A549 (cell line): ENCODE measurements around the gene PIANP. TPM values are rescaled to one million over a fixed set of nuclear protein-coding genes. Genes with fewer than 3 reads are reported as not detected.
"Not testable (repeated sequence)": the region's sequence is repeated elsewhere in the genome, so short reads cannot be mapped to it uniquely, and the experiment has no call there.

Experiments
- ATAC-seq, 2 experiments: fragments of 200-7000 bp in 1 of 2; fragments of >200 bp in 1 of 2; cut with Nextera tagmentation in 1 of 2; cut with Tn5 transposase in 1 of 2; 3 replicates each; pipeline versions ENCODE4 v1.8.0 to v1.9.1; 2018 to 2020; ENCODE audit warnings: mild to moderate bottlenecking in 1 of 2, moderate library complexity in 1 of 2
- CTCF ChIA-PET: fragments of 300-600 bp; sonication (Branson Sonifier 250); formaldehyde crosslinking; extraction: SDS; loops from one replicate; lab custom pipeline; 2021; ENCODE audit warnings: antibody characterized with exemption, inconsistent platforms; lab: Yijun Ruan, JAX
- POLR2A ChIA-PET: fragments of 350-600 bp; formaldehyde crosslinking; extraction: SDS; loops from one replicate; lab custom pipeline; 2021; ENCODE audit warnings: antibody characterized with exemption, inconsistent platforms; lab: Yijun Ruan, JAX
- DNase-seq, 2 experiments: peaks; one replicate each; pipeline versions ENCODE4 v3.0.0 to v3.0.0-alpha.2; 2011 to 2016; ENCODE audit warnings: low read depth in 1 of 2, low spot score in 1 of 2
- FAIRE-seq: peaks from 2 replicates; lab custom pipeline; 2011; peaks lifted over from hg19 to GRCh38; lab: Jason Lieb, UNC
- H3K27ac ChIP-seq, 2 experiments: fragments of >200 bp; sonication (Bioruptor Twin); formaldehyde crosslinking; 3 replicates each; pipeline ENCODE4 v1.5.1; 2016 to 2017
- H3K4me1 ChIP-seq: fragments of >200 bp; sonication (Bioruptor Twin); formaldehyde crosslinking; 3 replicates; pipeline ENCODE4 v1.6.1; 2016
- H3K4me2 ChIP-seq: fragments of >200 bp; sonication (Bioruptor Twin); formaldehyde crosslinking; 3 replicates; pipeline ENCODE4 v1.6.1; 2016
- H3K4me3 ChIP-seq: fragments of >200 bp; sonication (Bioruptor Twin); formaldehyde crosslinking; 3 replicates; pipeline ENCODE4 v1.5.1; 2016
- H3K9me3 ChIP-seq: fragments of >200 bp; sonication (Bioruptor Twin); formaldehyde crosslinking; 3 replicates; pipeline ENCODE4 v1.6.1; 2016
- CHD2 ChIP-seq: fragments of 150-350 bp; IDR thresholded peaks from 2 replicates; pipeline ENCODE4 v1.6.1; 2014; ENCODE audit warnings: low read length; ENCODE audit not compliant: partially characterized antibody
- FOSB ChIP-seq: fragments of 250-450 bp; sonication (Bioruptor Pico); IDR thresholded peaks from 2 replicates; pipeline ENCODE4 v1.5.0; 2020; ENCODE audit warnings: mild to moderate bottlenecking, moderate library complexity
- GATA3 ChIP-seq: IDR thresholded peaks from 2 replicates; pipeline ENCODE4 v1.6.1; 2012; ENCODE audit warnings: borderline replicate concordance
- HES2 ChIP-seq: fragments of >200 bp; sonication (Bioruptor Twin); formaldehyde crosslinking; IDR thresholded peaks from 2 replicates; pipeline ENCODE4 v1.6.1; 2016
- HOXB5 ChIP-seq: fragments of 250-450 bp; sonication (Bioruptor Pico); IDR thresholded peaks from 2 replicates; pipeline ENCODE4 v1.5.0; 2020; ENCODE audit warnings: mild to moderate bottlenecking, moderate library complexity
- MAZ ChIP-seq: fragments of 150-350 bp; IDR thresholded peaks from 2 replicates; pipeline ENCODE4 v1.6.1; 2014; ENCODE audit warnings: antibody characterized with exemption, low read depth, low read length, borderline replicate concordance
- MYC ChIP-seq: IDR thresholded peaks from 2 replicates; pipeline ENCODE4 v1.6.1; 2012; ENCODE audit warnings: mild to moderate bottlenecking, inconsistent platforms, low read length, improper control_type of control experiment, borderline replicate concordance
- NPAS2 ChIP-seq: fragments of 250-450 bp; sonication (Bioruptor Pico); IDR thresholded peaks from 2 replicates; pipeline ENCODE4 v1.8.0; 2022; ENCODE audit warnings: mild to moderate bottlenecking, moderate library complexity, borderline replicate concordance
- RCOR1 ChIP-seq: fragments of 150-350 bp; IDR thresholded peaks from 2 replicates; pipeline ENCODE4 v1.6.1; 2014; ENCODE audit warnings: antibody characterized with exemption, low read length, low read depth
- TP53 ChIP-seq: fragments of 250-450 bp; sonication (Bioruptor Pico); IDR thresholded peaks from 2 replicates; pipeline ENCODE4 v1.5.0; 2021; ENCODE audit warnings: mild to moderate bottlenecking, moderate library complexity
- ZC3H11A ChIP-seq: fragments of 450-650 bp; IDR thresholded peaks from 2 replicates; pipeline ENCODE4 v1.6.1; 2014; ENCODE audit warnings: antibody characterized with exemption, mild to moderate bottlenecking
- ZFP36 ChIP-seq: fragments of 450-650 bp; IDR thresholded peaks from 2 replicates; pipeline ENCODE4 v1.6.1; 2014; ENCODE audit warnings: borderline replicate concordance; ENCODE audit not compliant: partially characterized antibody
- WGBS: methylation state at CpG from one replicate; pipeline ENCODE4 v1.1.6; 2017; ENCODE audit errors: missing lambda C conversion rate; 5-methylcytosine and 5-hydroxymethylcytosine counted together
- polyA plus RNA-seq, 4 experiments: library from polyadenylated mRNA; depleted of rRNA in 3 of 4; stranded (reverse); fragments of >200 nt; fragmentation: RNase III in 1 of 4; extraction: RNeasy Plus Mini Kit Qiagen cat#74134 plus additional on column Dnase treatment in 1 of 4; gene quantifications; 2 replicates in 3 of 4; 3 replicates in 1 of 4; pipeline ENCODE4 v1.2.3, GENCODE V29; 2011 to 2017
- TF ChIP-seq, protein P1 (sequence below): IDR thresholded peaks from 2 replicates; pipeline ENCODE4 v1.6.1; 2012; ENCODE audit warnings: low read depth, borderline replicate concordance
- TF ChIP-seq, protein P2 (sequence below): fragments of 200-600 bp; sonication (generic); IDR thresholded peaks from 2 replicates; pipeline ENCODE4 v1.6.1; 2016; ENCODE audit warnings: antibody characterized with exemption, mild to moderate bottlenecking, moderate library complexity

Gene PIANP
- polyA plus RNA-seq, 2 of the 4 experiments (the other 2 are of a cell fraction): 0.10 to 0.56 TPM

GRCh38 chr12:6708960-6709394 lies 8.4 kb upstream of the PIANP start:
- H3K4me2 ChIP-seq: no peak overlapping the region
- DNase-seq: no peak
- no peak for ATAC-seq
- ChIA-PET CTCF (interaction anchor here (0.7 to 1.3 kb wide), 6 partner anchors 9 to 69 kb away, joined by 3 to 4 read pairs (median 3); partner anchors contain the start of gene MLF2), POLR2A (interaction anchor here (2.4 kb wide), 1 partner anchor 15 kb away, joined by 9 read pairs; the partner anchor contains the start of gene COPS7A)
- TF ChIP-seq ZFP36 (no peak), RCOR1 (no peak), MYC (no peak), NPAS2 (CRISPR knock-in tag) (no peak), HES2 (no peak)
- TF ChIP-seq, all 56 proteins: peak for 0
- no peaks in the 10 kb centered on the region for H3K4me1 ChIP-seq
- FAIRE-seq: no peak
- 81% methylated on average over 16 of the region's 16 CpGs for WGBS
- no peak overlapping the region for H3K27ac ChIP-seq
- H3K4me3 ChIP-seq: no peak overlapping the region
- H3K9me3 ChIP-seq: no peaks in the 10 kb centered on the region

DNA sequence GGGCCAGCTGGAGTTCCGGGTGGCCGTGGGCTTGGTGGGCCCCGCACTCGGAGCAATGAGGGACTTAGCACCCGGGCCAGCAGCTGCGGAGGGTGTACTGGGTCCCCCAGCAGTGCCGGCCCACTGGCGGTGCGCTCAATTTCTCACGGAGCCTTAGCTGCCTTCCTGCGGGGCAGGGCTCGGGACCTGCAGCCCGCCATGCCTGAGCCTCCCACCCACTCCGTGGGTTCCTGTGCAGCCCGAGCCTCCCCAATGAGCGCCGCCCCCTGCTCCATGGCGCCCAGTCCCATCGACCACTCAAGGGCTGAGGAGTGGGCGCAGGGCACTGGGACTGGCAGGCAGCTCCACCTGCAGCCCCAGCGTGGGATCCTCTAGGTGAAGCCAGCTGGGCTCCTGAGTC lies 7.7 kb upstream of the PIANP start:
- ATAC-seq, H3K4me3 ChIP-seq, H3K4me1 ChIP-seq, DNase-seq, H3K4me2 ChIP-seq, H3K9me3 ChIP-seq, FAIRE-seq, H3K27ac ChIP-seq: not testable (repeated sequence)
- ChIA-PET POLR2A (interaction anchor here (2.4 kb wide), 1 partner anchor 15 kb away, joined by 9 read pairs; the partner anchor contains the start of gene COPS7A), CTCF (interaction anchor here (0.7 to 1.3 kb wide), 5 partner anchors 8 to 45 kb away, joined by 3 to 4 read pairs (median 3); partner anchors contain the start of gene MLF2)
- 92% methylated on average over 7 of the region's 21 CpGs for WGBS

DNA sequence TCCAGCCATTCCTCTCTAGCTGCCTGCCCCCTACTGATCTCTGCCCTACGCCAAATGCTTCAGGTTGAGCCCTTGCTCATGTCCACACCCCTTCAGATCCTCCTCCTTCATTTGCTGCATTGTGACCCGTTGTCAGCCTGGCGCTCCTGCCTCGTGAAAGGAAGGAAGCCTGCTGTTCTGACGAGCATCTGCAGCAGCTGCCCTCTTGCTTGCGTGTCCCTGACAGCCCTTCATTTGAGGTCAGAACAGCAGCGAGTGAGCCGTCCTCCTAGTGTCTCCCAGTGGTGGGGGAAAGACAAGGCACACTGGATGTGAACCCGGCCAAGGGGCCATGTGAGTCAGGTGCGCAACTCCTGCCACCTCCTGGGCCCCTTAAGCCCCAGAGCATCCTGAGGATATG lies 3.0 kb upstream of the PIANP start:
- TF ChIP-seq FOSB (CRISPR knock-in tag): no peak
- no peak for TF ChIP-seq HOXB5 (CRISPR knock-in tag)
- no peak for TF ChIP-seq TP53
- TF ChIP-seq, protein P1, sequence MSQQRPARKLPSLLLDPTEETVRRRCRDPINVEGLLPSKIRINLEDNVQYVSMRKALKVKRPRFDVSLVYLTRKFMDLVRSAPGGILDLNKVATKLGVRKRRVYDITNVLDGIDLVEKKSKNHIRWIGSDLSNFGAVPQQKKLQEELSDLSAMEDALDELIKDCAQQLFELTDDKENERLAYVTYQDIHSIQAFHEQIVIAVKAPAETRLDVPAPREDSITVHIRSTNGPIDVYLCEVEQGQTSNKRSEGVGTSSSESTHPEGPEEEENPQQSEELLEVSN: no peak
- TF ChIP-seq CHD2: no peak
- TF ChIP-seq ZC3H11A: no peak
- no peak for TF ChIP-seq MAZ
- TF ChIP-seq, protein P2, sequence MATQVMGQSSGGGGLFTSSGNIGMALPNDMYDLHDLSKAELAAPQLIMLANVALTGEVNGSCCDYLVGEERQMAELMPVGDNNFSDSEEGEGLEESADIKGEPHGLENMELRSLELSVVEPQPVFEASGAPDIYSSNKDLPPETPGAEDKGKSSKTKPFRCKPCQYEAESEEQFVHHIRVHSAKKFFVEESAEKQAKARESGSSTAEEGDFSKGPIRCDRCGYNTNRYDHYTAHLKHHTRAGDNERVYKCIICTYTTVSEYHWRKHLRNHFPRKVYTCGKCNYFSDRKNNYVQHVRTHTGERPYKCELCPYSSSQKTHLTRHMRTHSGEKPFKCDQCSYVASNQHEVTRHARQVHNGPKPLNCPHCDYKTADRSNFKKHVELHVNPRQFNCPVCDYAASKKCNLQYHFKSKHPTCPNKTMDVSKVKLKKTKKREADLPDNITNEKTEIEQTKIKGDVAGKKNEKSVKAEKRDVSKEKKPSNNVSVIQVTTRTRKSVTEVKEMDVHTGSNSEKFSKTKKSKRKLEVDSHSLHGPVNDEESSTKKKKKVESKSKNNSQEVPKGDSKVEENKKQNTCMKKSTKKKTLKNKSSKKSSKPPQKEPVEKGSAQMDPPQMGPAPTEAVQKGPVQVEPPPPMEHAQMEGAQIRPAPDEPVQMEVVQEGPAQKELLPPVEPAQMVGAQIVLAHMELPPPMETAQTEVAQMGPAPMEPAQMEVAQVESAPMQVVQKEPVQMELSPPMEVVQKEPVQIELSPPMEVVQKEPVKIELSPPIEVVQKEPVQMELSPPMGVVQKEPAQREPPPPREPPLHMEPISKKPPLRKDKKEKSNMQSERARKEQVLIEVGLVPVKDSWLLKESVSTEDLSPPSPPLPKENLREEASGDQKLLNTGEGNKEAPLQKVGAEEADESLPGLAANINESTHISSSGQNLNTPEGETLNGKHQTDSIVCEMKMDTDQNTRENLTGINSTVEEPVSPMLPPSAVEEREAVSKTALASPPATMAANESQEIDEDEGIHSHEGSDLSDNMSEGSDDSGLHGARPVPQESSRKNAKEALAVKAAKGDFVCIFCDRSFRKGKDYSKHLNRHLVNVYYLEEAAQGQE: no peak
- no peak for TF ChIP-seq GATA3
- peak; percentile 38 to 65 for DNase-seq
- H3K4me1 ChIP-seq: peaks cover 14% of the 10 kb centered on the region; the same call in 1 of the 3 replicates
- no peak overlapping the region for H3K4me3 ChIP-seq
- peak overlapping the region; percentile 48; the same call in 2 of the 3 replicates for H3K4me2 ChIP-seq
- 23% methylated on average over 9 of the region's 10 CpGs for WGBS
- H3K27ac ChIP-seq: no peak overlapping the region
- no peaks in the 10 kb centered on the region for H3K9me3 ChIP-seq
- ATAC-seq: peak; percentile 57 to 66
- CTCF ChIA-PET: interaction anchor here (1.0 to 1.2 kb wide), 2 partner anchors 38 to 83 kb away, joined by 3 to 4 read pairs; no protein-coding TSS in a partner anchor
- FAIRE-seq: no peak
- POLR2A ChIA-PET: interaction anchor here (0.6 kb wide), 1 partner anchor 131 kb away, joined by 4 read pairs; no protein-coding TSS in a partner anchor
